Breast epithelium (tissue), 4 donors: ENCODE measurements around the gene NSD2. TPM values are rescaled to one million over a fixed set of nuclear protein-coding genes. Genes with fewer than 3 reads are reported as not detected.

Experiments used
- DNase-seq, 2 donors: peaks; one replicate each; pipeline ENCODE4 v3.0.0-alpha.2; 2019; ENCODE audit warnings: low spot score in 2 of 2
- H3K27ac ChIP-seq, 2 donors: fragments of 200-600 bp; sonication (generic) in 1 of 2; one replicate each; pipeline ENCODE4 v1.5.1; 2016 to 2019; ENCODE audit warnings: mild to moderate bottlenecking in 1 of 2
- H3K27me3 ChIP-seq, 2 donors: fragments of 200-600 bp; sonication (generic) in 1 of 2; one replicate each; pipeline versions ENCODE4 v1.5.1 to v1.6.0; 2017 to 2019; ENCODE audit warnings: control low read depth in 1 of 2, mild to moderate bottlenecking in 1 of 2
- H3K36me3 ChIP-seq: fragments of 200-600 bp; one replicate; pipeline ENCODE4 v1.5.1; 2019
- H3K4me1 ChIP-seq, 2 donors: fragments of 200-600 bp; sonication (generic); one replicate each; pipeline ENCODE4 v1.5.1; 2016 to 2019; ENCODE audit warnings: control low read depth in 1 of 2
- H3K4me3 ChIP-seq, 3 donors: fragments of 200-600 bp; sonication (generic); 1 replicate in 2 of 3; 2 replicates in 1 of 3; pipeline ENCODE4 v1.5.1; 2016 to 2019; ENCODE audit warnings: mild to moderate bottlenecking in 3 of 3, moderate library complexity in 2 of 3
- H3K9me3 ChIP-seq, 2 donors: fragments of 200-600 bp; sonication (generic) in 1 of 2; one replicate each; pipeline ENCODE4 v1.5.1; 2016 to 2019; ENCODE audit warnings: control low read depth in 1 of 2
- POLR2A ChIP-seq: fragments of 450-650 bp; IDR thresholded peaks from one replicate; pipeline ENCODE4 v1.6.1; 2016; ENCODE audit warnings: antibody characterized with exemption, mild to moderate bottlenecking, moderate library complexity
- POLR2AphosphoS5 ChIP-seq, 3 donors: sonication (generic); formaldehyde crosslinking; IDR thresholded peaks; one replicate each; pipeline ENCODE4 v1.6.1; 2017; ENCODE audit warnings: antibody characterized with exemption in 3 of 3
- intact Hi-C: fragments of 100-400 bp; cut with DNase I; formaldehyde crosslinking; loops from one replicate; pipeline ENCODE4 v1.15.1; 2023; ENCODE audit warnings: low total_unique reads
- total RNA-seq, 3 donors: library from RNA; depleted of rRNA; stranded (reverse); fragments of >200 nt; gene quantifications; one replicate each; pipeline ENCODE4 v1.1.0, GENCODE V29; 2016
- TF ChIP-seq, protein P1 (sequence below), 3 donors: fragments of 450-650 bp; IDR thresholded peaks; one replicate each; pipeline ENCODE4 v1.5.1; 2016 to 2017; ENCODE audit warnings: antibody characterized with exemption in 3 of 3, mild to moderate bottlenecking in 3 of 3, moderate library complexity in 3 of 3

Gene NSD2
- total RNA-seq, 3 donors from 2014 or later, result 24.6 to 36.7 (median 30.8) TPM

DNA sequence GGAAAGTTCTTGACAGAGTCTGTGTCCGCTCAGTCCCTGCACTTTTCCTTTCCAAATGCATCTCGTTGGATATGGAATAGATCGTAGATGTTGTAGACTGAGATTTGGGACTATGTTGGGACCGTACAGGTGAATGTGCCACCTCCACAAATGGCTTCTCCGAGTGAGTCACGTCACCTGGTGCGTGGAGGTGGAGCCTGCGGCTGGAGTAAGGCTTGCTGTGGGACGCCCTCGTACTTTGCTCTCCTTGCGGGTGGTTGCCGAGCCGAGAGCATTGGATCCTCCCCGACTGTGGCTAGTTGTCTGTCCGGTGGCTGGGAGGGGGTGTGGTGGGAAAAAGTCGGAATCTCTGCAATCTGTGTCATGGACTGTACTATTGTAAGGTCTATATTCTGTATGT, 77.0 kb downstream of the NSD2 start:
- no peaks in the 10 kb centered on the region for H3K36me3 ChIP-seq
- no peak for DNase-seq

DNA sequence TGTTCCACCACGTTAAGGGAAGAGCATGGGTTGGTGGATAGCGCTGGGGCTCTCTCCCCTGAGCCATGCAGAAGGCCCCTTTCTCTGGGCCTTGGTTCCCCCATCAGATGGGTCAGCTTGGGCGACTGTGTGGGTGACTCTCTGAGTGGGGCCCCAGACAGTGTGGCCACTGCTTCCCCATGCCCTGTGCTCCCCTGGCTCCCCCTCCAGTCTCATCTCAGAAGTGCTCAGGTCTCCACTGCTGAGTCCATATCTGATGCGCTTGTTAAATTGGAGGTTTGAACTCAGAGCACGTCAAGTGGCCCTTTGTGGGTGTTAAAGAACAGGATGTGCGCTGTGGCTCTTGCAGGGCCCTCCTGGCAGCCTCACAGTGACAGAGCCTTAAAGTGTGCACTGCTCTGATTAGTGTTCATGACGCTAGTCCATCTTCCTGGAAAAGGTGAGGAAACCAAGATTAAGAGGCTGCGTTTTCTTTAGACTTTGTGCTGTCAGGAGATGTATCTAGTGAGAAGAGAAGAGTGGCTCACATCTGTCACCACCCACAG, 77.8 kb downstream of the NSD2 start:
- Histone ChIP-seq H3K27ac (no peak overlapping the region), H3K36me3 (no peaks in the 10 kb centered on the region), H3K4me1 (no peaks in the 10 kb centered on the region), H3K9me3 (no peaks in the 10 kb centered on the region), H3K4me3 (no peak overlapping the region), H3K27me3 (no peaks in the 10 kb centered on the region)
- no peak for DNase-seq
- intact Hi-C loops, result no loop called here
- TF ChIP-seq POLR2A, result no peak
- TF ChIP-seq, protein P1, sequence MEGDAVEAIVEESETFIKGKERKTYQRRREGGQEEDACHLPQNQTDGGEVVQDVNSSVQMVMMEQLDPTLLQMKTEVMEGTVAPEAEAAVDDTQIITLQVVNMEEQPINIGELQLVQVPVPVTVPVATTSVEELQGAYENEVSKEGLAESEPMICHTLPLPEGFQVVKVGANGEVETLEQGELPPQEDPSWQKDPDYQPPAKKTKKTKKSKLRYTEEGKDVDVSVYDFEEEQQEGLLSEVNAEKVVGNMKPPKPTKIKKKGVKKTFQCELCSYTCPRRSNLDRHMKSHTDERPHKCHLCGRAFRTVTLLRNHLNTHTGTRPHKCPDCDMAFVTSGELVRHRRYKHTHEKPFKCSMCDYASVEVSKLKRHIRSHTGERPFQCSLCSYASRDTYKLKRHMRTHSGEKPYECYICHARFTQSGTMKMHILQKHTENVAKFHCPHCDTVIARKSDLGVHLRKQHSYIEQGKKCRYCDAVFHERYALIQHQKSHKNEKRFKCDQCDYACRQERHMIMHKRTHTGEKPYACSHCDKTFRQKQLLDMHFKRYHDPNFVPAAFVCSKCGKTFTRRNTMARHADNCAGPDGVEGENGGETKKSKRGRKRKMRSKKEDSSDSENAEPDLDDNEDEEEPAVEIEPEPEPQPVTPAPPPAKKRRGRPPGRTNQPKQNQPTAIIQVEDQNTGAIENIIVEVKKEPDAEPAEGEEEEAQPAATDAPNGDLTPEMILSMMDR (IDR thresholded peaks at IDR 0.05), result no peak
- no peak for TF ChIP-seq POLR2AphosphoS5 (IDR thresholded peaks at IDR 0.05)

More for the DNA sequence above, 77.0 kb downstream of the NSD2 start:
- Histone ChIP-seq H3K4me3 (no peak overlapping the region), H3K27me3 (no peaks in the 10 kb centered on the region), H3K27ac (no peak overlapping the region), H3K9me3 (no peaks in the 10 kb centered on the region), H3K4me1 (no peaks in the 10 kb centered on the region)
- TF ChIP-seq, protein P1 (IDR thresholded peaks at IDR 0.05), result no peak
- TF ChIP-seq POLR2AphosphoS5 (IDR thresholded peaks at IDR 0.05) (no peak), POLR2A (no peak)
- intact Hi-C loops, result no loop called here

DNA sequence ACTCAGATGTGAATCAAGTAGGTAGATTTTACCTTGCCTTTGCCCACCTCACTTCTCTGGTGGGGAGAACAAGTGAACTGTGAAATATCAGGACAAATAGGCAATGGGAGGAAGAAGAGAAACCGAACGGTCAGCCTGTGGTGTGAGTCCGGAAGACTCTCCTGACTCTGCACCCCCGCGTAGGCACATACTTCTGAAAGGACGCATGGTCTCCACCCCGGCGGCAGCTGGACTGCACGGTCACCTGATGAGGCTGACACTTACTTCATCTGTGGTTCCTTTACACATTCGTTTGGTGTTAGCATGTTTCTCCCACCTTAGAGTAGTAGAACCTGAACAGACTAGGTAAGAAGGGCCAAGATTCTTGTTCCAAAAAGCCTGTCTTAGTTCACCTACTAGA, 79.2 kb downstream of the NSD2 start:
- Histone ChIP-seq H3K4me3 (no peak overlapping the region), H3K27me3 (no peaks in the 10 kb centered on the region), H3K9me3 (no peaks in the 10 kb centered on the region), H3K36me3 (no peaks in the 10 kb centered on the region), H3K4me1 (no peaks in the 10 kb centered on the region), H3K27ac (no peak overlapping the region)
- no peak for DNase-seq
- intact Hi-C loops, result no loop called here
- TF ChIP-seq POLR2A (no peak), POLR2AphosphoS5 (IDR thresholded peaks at IDR 0.05) (no peak)
- TF ChIP-seq, protein P1 (IDR thresholded peaks at IDR 0.05), result no peak

DNA sequence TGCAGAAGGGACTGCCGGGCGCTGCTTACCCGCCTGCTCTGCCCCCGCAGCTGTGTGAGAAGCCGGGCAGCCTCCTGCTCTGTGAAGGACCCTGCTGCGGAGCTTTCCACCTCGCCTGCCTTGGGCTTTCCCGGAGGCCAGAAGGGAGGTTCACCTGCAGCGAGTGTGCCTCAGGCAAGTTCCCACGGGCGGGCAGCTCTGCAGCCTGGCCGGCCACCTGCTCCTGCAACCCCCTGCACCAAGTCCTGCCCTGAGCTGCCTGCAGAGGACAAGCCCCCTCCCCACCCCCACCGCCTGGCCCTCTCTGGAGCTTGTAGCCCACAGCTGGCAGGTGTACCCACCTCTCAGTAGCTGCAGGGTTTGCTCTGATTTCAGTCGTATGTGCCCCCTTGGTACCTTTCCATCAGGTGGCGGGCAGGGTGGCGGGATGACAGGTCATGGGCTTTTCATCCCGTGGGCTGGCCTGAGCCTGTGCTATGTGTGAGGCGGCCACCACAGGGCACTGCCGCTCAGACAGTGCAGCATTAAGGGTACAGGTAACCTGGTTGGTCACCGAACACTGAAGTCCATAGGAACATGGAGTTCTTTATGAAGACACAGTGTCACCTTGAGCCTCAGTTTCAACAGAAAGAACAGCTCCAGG, 81.0 kb downstream of the NSD2 start:
- H3K36me3 ChIP-seq, result no peaks in the 10 kb centered on the region
- no peak for DNase-seq
- H3K27me3 ChIP-seq, result no peaks in the 10 kb centered on the region
- no peaks in the 10 kb centered on the region for H3K9me3 ChIP-seq
- TF ChIP-seq POLR2AphosphoS5 (IDR thresholded peaks at IDR 0.05) (no peak), POLR2A (no peak)
- TF ChIP-seq, protein P1 (IDR thresholded peaks at IDR 0.05), result no peak
- no peaks in the 10 kb centered on the region for H3K4me1 ChIP-seq
- no peak overlapping the region for H3K4me3 ChIP-seq
- H3K27ac ChIP-seq, result no peak overlapping the region
- intact Hi-C loops, result no loop called here

DNA sequence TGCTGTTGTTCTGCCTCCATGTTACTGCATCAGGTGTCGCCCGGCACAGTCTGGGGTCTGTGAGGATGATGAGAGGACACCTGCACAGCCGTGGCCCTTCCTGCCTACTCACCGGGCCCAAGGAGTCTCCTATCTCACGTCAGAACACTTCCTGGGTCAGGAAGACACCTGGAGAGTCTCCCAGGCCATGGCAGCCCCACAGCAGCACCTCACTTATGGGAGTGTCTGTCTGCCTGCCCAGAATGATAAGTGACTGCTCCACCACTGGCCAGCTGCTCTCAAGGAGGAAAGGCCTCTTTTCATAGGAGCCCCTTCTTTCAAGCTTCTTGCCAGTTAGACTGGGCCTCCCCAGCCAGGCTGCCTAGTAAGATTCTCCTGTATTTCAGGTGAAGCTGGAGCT, 81.5 kb downstream of the NSD2 start:
- Histone ChIP-seq H3K9me3 (no peaks in the 10 kb centered on the region), H3K4me3 (no peak overlapping the region), H3K36me3 (no peaks in the 10 kb centered on the region), H3K27ac (no peak overlapping the region), H3K27me3 (no peaks in the 10 kb centered on the region), H3K4me1 (no peaks in the 10 kb centered on the region)
- intact Hi-C loops, result no loop called here
- DNase-seq, result no peak
- TF ChIP-seq POLR2AphosphoS5 (IDR thresholded peaks at IDR 0.05) (no peak), POLR2A (no peak)
- TF ChIP-seq, protein P1 (IDR thresholded peaks at IDR 0.05), result no peak
